HG03139 (cell line): ENCODE data around the gene SLC4A2.
A peak's percentile ranks its signal among the peaks of the same experiment; 100 is the strongest.

Experiments
- ATAC-seq: cut with Tn5 transposase; IDR thresholded peaks from one replicate; pipeline ENCODE4 v1.9.1; 2021; ENCODE audit not compliant: unreplicated experiment

The SLC4A2 gene

DNA sequence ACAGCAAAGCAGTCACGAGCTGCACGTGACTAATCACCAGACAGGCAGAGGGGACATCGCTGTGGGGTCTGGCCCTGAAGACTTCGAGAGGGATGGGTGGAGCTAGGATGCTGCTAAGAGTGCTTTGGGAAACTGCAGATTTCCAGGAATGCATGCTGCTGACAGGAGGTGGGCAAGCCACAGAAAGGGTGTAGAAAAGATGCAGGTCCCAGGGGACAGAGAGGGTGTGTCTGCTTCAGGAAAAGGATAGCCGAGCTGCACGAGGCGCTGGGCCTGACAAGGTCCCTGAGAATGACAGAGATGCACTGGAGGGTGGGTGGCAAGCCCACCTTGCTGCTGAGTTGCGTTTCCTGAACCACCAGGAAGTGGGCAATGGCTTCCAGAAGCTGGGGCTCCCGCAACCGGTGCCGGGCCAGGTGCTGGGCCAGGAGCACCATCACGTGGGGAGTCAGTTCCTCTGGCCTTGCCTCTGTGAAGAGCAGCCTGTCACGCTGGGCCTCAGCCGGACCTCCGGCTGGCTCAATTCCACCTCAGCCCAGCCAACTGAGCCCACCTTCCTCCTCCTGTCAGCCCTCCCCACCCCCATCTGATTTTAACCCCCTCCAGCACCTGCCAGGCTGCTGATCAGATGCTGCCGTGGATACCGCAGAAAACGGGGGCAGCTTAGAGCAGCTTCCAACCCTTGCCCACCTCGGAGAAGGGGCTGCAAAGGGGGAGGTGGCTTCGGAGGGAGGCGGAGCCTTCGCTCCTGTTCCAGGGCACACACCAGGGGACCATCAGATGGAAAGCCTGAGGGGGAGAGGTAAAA, 19.0 kb downstream of the SLC4A2 start:
- no peak for ATAC-seq

DNA sequence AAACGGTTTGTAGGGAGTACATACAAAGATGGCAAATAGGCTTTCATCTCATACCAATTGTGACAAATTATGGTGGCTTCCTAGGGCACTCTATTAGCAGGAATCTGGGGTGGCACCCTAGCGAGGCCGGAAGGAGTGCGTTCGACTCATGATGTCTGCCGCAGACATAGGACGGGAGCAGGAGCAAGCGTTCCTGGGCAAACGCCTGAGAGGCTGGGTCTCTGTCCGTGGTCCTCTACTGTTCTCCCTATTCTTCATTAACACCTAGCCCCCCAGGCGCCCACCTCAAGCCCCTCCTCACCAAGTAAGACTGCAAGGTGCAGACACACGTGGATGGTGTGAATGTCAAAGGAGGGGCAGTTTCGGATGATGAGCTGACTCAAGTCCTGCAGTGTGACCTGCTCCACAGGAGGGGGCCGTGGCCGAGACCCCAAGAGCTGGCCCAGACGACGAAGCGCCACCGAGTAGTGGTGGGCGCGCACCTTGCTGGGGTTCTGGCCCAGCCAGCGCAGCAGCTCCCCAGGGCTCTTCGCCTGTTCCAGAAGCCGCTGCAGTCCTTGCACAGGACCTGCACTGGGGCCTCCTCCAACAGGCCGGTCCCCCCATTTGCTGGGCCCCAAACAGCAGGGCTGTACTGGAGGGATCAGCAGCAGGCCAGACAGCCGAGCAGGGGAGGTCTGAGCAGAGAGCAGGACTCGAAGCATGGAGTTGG, 20.0 kb downstream of the SLC4A2 start:
- no peak for ATAC-seq

DNA sequence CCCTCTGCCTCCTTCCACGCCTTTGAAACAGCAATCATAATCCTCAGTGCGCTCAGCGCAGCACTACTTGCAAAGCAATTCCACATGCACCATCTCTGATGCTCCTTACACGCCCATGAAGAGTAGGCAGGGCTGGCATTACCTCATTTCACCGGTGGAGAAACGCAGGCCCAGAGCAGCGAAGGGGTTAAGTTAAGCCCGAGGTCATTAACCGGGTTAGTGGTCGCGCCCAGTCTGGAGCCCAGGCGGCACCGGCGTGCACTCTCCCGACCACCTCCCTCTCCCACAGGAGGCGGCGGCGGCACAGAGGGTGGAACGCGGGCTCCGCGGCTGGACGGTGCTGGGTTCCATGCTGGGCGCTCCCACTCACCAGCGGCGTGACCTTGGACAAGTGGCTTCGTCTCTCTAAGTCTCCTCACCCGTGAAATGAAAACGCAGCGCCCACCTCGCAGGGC, 20.7 kb downstream of the SLC4A2 start:
- ATAC-seq: no peak

DNA sequence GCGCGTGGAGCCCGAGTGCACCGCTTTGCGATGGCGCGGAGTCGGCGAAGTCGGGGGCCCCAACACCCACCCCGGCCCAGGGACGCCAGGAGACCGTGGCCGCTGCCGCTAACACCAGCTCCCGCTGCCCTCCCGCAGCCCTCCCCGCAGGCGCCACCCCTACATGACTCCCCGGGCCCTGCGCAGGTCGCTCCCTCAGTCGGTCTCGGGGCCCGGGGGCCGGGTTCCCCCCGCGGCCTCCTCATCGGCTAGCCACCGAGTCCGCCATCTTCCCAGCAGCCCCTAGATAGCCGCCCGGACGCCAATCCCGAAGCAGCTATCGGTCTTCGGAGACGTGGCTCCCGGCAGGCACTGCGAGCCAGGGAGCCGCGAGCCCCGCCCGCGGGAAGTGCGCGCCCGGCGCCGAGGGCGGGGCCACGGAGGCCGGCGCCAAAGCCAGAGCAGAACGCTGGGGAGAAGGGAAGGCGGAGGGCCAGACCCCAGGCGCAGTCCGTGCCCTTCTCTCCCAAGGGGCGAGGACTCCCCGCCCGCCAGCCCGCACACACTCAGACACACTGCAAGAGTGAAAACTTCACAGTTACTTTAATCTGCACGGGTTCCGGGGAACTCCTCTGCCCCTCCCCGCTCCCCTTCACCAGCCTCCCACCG, 21.3 kb downstream of the SLC4A2 start, which contains the start of gene FASTK:
Gene FASTK, minus strand, starts transcription at position 288 of the 648 bp plus-strand sequence. Its CDS starts 43 bp downstream, at position 245.
- ATAC-seq: peak; percentile 74

DNA sequence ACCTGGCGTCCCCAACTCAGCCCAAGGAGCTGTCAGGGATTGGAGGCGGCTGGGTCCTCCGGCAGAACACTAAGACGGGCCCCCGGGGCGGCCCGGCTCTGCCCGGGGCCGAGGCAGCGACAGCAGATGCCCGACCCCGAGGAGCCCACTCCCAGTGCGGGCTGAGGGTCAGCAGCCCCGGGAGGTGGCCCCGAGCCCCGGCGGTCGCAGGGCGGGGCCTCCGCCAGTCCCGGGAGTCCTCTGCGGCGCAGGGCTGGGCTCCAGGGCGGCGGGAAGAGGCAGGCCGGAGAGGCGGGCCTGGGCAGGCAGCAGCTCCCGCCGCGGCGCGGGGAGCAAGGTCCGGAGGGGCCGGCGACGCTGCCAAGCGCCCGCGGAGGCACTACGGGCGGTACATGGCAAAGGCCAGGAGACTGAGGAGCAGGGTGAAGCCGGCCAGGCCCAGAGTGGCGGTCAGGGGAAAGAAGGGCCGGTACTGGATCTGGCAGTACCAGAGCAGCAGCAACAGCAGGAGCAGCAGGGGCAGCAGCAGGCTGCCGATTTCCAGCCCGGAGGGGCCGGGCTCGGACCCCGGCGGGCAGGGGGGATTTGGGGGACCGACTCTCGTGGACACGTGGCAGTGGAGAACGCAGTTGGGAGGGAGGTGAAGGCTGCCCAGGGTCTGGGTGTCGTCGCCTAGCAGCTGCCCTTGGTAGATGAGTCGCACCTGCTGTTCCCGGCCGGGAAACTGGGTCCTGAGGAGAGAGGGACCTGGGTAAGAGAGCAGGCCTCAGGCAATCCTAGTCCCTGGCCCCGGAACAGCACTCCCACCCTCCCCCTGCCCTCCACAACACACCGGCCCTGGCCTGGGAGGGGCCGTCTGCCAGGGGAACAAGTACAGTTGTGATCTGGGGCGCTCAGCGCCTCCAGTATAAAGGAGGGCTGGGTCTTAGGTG, 22.0 kb downstream of the SLC4A2 start:
- no peak for ATAC-seq

DNA sequence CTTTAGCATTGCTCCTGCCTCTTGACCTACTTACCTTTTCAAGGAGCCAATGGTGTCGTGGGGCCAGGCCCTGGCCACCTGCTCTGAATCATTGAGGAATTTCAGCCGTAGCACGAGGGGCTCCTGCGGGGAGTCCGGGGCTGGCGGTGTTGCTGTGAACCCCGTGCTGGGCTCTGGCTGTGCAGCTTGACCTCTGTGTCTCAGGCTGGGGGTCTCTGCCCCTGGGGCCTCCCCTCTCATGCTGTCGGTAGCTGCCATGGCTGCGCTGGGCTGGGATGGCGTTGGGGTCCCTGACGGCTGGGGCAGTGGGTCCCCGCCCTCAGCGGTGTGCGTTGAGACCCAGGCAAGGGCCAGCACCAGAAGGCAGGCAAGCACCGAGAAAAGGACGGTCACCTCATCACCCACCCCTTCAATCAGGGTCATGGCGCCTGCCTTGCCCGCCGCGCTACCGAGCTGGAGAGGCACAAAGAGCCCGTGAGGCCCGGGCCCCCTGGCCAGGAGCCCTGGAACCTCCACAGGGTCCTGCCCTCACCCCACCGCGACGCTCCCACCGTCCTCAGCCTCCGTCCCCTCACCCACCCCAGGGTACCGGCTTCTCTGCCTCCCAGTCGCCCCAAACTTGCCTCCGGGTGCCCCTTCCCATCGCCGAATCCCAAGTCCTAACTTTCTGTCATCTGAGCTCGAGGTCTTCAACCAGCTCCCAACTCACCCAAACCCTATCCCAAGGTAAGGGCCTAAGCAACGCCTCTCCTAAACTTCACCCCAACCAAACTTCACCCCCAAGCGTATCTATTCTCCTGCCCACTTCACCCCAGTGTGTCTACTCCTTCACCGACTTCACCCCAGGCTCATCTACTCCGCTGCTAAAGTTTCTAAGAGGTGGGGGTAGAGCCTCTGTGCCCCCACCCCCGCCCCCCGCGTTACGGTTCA, 23.0 kb downstream of the SLC4A2 start:
- ATAC-seq: no peak

DNA sequence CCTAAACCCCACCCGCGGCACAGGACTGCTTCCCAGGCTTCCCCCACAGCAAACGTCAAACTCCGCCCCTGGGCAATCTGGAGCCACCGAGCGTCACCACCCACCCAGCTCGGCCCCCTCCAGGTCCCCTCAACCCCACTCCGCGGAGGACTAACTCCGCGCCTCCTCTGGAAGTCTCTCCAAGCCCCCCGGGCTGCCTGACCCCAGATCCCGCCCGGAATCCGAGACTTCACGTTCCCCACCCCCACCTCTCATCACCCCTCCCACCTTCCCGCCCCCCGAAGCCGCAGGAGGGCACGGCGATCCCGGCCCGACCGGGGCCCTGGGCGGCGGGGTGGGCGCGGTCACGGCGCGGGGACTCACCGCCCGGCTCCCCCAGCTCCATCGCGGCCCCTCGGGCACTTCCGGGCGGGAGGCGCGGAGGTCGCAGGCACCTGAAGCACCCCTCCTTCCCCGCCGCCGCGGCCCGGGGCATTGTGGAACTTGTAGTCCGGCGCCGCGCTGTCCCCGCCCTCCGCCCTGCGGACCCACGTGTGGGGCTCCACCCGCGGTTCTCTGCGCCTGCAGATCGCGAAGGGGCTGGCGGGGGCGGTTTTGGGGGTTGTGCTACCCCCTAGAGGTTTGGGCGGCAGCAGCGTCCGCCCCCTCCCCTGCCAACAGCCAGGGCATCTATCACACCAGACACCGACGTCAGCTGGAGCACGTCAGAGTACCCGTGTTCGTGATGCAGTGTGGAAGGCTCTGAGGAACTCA, 23.9 kb downstream of the SLC4A2 start, which contains the start of gene TMUB1:
Gene TMUB1, minus strand, starts transcription at position 423 of the 753 bp plus-strand sequence. CDS start 930 bp downstream, outside the sequence.
- peak; percentile 39 for ATAC-seq

DNA sequence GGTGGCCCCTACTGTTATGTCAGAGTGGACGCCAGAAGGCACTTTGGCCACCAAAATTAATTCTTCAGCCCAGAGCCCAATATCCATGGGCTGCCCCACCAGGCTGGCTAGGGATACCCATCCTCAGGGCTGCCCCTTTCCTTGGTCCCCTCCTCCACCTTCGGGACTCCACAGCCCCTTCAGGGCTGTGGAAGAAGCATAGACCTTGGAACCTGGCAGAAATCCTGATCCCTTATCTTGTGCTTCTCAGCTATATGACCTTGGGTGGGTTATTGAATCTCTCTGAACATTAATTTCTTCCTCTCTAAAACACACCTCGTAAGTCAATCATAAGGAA, 24.4 kb downstream of the SLC4A2 start:
- no peak for ATAC-seq

DNA sequence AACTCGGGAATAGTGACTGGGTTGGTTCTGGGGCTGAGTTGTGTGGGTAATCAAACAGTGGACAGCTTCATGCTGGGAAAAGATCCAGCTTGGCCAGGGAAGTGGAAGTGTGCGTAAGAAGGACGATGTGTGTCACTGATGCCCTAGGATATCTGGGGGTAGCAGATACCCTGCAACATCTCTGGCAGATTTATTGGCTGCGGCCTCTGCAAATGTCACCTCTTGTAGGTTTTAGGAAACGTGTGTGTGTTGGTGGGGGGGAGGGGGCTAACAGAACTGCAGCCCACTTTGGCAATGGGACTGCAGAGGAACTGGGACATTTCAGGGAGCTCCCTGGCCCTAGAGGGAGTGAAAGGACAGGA, 25.9 kb downstream of the SLC4A2 start:
- no peak for ATAC-seq

DNA sequence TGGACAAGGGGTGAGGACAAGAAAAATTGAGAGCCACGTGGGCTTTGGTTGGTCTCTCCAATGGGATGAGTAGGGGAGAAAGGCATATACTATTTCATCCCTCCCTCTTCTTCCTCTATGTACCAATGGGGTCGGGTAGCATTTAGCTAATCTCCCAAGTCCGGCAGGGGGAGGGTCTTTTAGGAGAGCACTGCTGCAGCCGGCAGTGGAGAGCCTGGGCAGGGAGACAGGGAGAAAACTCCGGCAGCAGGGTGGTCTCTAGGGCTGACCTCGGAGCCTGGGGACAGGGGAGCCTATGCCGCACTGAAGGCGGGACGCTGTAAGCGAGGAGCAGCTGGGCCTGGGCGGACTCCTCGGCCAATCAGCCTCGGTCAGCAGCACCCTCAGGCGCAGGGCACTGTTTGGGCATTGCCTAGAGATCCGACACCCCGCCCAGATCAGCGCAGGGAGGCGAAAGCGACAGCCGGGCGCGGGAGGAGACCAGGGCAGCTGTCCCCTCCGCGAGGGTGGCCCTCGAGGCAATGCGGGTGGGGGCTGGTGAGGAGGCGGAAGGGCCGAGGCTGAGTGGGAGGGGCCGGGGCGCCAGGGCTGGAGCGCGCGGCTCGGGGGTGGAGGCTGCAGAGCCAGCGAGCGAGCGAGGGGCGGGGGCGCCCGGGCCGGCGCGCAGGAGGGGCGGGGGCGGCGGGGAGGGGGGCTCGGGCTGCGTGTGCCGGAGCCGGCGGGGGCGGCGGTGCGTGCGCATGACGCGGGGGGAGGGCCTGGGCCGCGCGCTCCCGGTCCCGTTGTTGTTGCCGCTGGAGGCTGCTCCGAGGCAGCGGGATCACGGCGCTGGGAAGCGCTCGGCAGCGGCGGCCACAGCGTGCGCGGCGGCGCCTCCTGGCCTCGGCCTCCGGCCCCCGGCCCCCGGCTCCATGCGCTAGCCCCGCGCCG, 26.6 kb downstream of the SLC4A2 start, which contains the start of gene AGAP3:
Gene AGAP3, plus strand, starts transcription at position 785 of the 930 bp plus-strand sequence. CDS start 267 bp downstream, outside the sequence.
- ATAC-seq: peak; percentile 46

DNA sequence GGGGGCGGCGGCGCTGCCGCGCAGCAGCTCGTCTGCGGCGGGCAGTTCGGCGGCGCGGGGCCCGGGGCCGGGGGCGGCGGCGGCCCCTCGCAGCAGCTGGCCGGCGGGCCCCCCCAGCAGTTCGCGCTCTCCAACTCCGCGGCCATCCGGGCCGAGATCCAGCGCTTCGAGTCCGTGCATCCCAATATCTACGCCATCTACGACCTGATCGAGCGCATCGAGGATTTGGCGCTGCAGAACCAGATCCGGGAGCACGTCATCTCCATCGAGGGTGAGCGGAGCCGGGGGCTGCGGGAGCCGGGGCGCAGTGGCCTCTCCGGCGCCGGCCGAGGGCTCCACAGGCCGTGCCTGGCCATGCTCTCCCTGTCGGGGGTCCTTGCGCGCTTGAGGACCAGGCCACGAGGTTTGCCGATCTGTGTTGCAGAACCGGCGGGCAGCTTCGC, 27.4 kb downstream of the SLC4A2 start:
- no peak for ATAC-seq

DNA sequence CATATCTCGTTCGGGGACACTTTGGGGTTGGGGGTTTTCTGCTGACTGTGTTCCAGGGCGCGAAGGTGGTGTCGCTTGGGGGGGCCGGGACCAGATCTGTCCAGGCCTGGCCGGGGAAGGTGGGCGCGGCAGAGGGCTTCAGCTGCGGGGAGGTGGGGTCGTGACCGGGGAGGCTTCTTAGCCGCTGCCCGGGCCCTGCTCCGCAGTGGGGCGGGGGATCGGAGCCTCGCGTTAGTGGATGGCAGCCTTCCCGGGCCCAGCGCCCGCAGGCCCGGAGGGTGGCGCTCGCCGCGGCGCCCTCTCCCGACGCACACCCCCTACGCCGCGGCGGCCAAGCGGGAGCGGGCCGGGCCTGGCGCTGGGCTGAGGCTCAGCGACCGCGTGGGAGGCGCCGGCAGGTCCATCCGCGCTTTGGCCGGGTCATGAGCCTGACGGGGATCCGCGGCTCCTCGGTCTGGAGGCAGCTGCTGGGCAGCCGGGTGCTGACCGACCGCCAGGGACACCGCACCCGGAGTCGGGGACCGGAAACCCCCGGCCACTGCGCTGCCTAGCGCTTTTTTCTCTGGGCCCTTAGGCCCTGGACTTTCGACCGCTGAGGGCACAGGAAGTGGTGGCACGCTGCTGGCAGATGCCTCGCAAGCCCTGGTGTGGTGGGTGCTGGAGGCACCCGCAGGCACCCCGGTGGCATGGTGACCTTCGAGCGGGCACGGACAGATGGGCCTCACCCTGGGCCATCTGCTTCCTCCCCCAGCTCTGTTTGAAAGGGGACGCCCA, 28.0 kb downstream of the SLC4A2 start:
- no peak for ATAC-seq

DNA sequence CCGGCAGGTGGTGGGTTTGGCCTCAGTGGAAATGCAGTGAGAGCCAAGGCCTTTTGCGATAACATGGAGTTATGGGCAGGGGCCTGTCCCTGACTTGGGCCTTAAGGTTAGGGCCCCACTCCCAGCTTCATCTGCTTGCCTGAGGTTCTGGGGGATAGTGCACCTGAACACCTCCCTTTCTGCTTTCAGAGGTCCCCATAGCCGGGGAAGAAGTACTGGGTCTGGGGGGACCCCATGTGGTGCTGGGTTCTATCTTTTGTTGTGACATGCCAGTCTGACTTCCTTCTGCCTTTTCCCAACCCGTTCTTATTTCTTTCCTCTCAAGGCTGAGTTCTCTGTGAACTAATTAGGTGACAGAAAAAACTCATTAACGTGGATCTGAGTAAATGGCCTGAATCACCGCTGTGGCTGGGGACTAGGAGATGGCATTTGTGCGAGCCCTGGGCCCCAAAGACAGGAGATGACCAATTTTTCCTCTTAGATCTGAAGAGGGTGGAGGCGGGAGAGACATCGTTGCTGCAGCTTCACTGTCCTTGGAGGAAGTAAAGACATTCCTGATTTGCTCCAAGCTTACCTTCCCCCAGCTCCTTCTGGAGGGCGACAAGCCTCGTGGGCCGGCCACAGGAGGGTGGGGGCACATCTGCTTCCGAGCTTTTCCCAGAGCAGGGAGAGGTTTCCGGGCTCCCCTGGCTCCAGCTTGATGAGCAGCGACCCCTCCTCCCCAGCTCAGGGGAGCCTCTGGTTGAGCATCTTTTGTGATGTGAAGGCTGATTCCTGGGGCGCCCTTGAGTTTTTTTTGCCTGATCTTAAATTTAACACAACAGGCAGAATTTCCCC, 28.8 kb downstream of the SLC4A2 start:
- no peak for ATAC-seq

DNA sequence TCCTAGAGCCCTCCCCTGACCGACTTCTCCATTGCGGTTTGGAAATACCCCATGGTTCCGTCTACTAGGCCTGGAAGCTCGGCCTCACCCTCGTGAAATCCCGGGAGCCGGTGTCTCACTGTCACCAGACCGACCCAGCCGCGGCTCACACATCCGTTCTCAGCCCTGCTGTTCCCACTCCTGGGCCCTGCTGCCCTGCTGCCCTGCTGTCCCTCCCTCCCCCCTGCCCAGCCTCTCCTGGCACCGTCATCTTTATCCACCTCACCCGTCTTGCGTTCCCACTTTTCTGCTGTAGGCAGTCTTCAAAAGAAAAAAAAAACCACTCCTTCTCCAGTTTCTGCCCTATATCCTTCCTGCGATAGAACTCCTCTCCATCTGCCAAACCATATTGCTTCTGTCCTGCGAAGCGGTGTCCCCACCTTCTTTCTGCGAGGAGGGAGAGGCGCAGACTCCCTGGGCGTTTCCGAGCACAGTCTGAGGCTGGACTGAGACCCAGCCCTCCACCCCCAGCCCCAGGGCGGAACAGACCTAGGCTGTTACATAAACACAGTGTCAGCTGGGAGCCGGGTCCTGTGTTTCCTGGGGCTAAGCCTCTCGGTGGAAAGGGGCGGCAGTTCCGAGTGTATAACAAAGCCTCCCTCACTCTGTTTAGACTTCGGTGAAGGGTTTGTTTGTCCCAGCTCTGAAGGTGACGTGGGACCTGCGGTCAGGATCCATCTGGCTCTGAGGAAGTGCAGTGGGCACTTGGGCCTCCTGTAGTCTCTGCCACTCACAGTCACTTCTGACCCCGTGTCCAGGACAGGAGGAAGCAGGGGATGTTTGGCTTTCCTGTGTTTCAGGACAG, 29.7 kb downstream of the SLC4A2 start:
- ATAC-seq: no peak
